HG03159 (cell line): Measurements from ENCODE around the gene FAM83C.
A peak's percentile ranks its signal among the peaks of the same experiment; 100 is the strongest.
"Not testable (repeated sequence)": the region's sequence is repeated elsewhere in the genome, so short reads cannot be mapped to it uniquely, and the experiment has no call there.

Source experiments
- ATAC-seq: cut with Tn5 transposase; IDR thresholded peaks from one replicate; pipeline ENCODE4 v1.9.1; 2021; ENCODE audit warnings: mild to moderate bottlenecking, moderate library complexity; ENCODE audit not compliant: unreplicated experiment

The FAM83C gene

GRCh38 chr20:35270021-35270902 is 22.0 kb downstream of the FAM83C start:
- no peak for ATAC-seq

GRCh38 chr20:35269055-35269781 is 23.0 kb downstream of the FAM83C start:
- ATAC-seq: no peak

GRCh38 chr20:35267092-35267491 is 25.1 kb downstream of the FAM83C start:
- no peak for ATAC-seq

- no peak for ATAC-seq
Observed at GRCh38 chr20:35264755-35265154, 27.5 kb downstream of the FAM83C start.

- no peak for ATAC-seq
Observed at GRCh38 chr20:35263532-35264341, 28.5 kb downstream of the FAM83C start.

- not testable (repeated sequence) for ATAC-seq
Observed at GRCh38 chr20:35262731-35263531, 29.3 kb downstream of the FAM83C start.

GRCh38 chr20:35262321-35262720 is 29.9 kb downstream of the FAM83C start:
- ATAC-seq: not testable (repeated sequence)

GRCh38 chr20:35260426-35260825 is 31.8 kb downstream of the FAM83C start:
- ATAC-seq: no peak

GRCh38 chr20:35257175-35257909 is 34.9 kb downstream of the FAM83C start:
- ATAC-seq: no peak

GRCh38 chr20:35254448-35254999 is 37.7 kb downstream of the FAM83C start:
- no peak for ATAC-seq

- ATAC-seq: no peak
Observed at GRCh38 chr20:35253010-35253409, 39.2 kb downstream of the FAM83C start.

- not testable (repeated sequence) for ATAC-seq
Observed at GRCh38 chr20:35252598-35252997, 39.6 kb downstream of the FAM83C start.

GRCh38 chr20:35252037-35252461 is 40.2 kb downstream of the FAM83C start:
- ATAC-seq: peak; percentile 74

GRCh38 chr20:35251613-35251940 is 40.6 kb downstream of the FAM83C start:
- no peak for ATAC-seq

GRCh38 chr20:35248641-35249475 is 43.4 kb downstream of the FAM83C start:
- no peak for ATAC-seq

GRCh38 chr20:35246723-35247122 is 45.5 kb downstream of the FAM83C start:
- ATAC-seq: no peak

- ATAC-seq: no peak
Observed at GRCh38 chr20:35243986-35244385, 48.2 kb downstream of the FAM83C start.

- no peak for ATAC-seq
Observed at GRCh38 chr20:35243317-35243716, 48.9 kb downstream of the FAM83C start.
